ENCODE measurements around the gene CACNA1I.

CACNA1I gene

GRCh38 chr22:39592081-39593065 lies 21.8 kb downstream of the CACNA1I start:
- DNase-seq (ENCODE audit: low read depth): peak; percentile 76
- no peak overlapping the region for H3K4me3 ChIP-seq (ENCODE audit: low read length)

GRCh38 chr22:39593066-39593930 lies 22.7 kb downstream of the CACNA1I start:
- no peak overlapping the region for H3K4me3 ChIP-seq (ENCODE audit: low read length)
- no peak for DNase-seq (ENCODE audit: low read depth)
- TF ChIP-seq CTCF (conservative IDR thresholded peaks at IDR 0.05; ENCODE audit: low read depth, low read length): no peak

More at GRCh38 chr22:39592081-39593065, 21.8 kb downstream of the CACNA1I start:
- no peak for TF ChIP-seq CTCF (conservative IDR thresholded peaks at IDR 0.05; ENCODE audit: low read depth, low read length)

- no peak overlapping the region for H3K4me3 ChIP-seq (ENCODE audit: low read length)
- DNase-seq (ENCODE audit: low read depth): no peak
- no peak for TF ChIP-seq CTCF (conservative IDR thresholded peaks at IDR 0.05; ENCODE audit: low read depth, low read length)
These were observed 23.4 kb downstream of the CACNA1I start for GRCh38 chr22:39593931-39594285.

GRCh38 chr22:39594411-39594810 lies 23.9 kb downstream of the CACNA1I start:
- DNase-seq (ENCODE audit: low read depth): no peak
- no peak overlapping the region for H3K4me3 ChIP-seq (ENCODE audit: low read length)
- TF ChIP-seq CTCF (conservative IDR thresholded peaks at IDR 0.05; ENCODE audit: low read depth, low read length): no peak

GRCh38 chr22:39595622-39596172 lies 25.1 kb downstream of the CACNA1I start:
- DNase-seq (ENCODE audit: low read depth): no peak
- no peak overlapping the region for H3K4me3 ChIP-seq (ENCODE audit: low read length)
- no peak for TF ChIP-seq CTCF (conservative IDR thresholded peaks at IDR 0.05; ENCODE audit: low read depth, low read length)

GRCh38 chr22:39596601-39597000 lies 26.0 kb downstream of the CACNA1I start:
- no peak for DNase-seq (ENCODE audit: low read depth)
- no peak overlapping the region for H3K4me3 ChIP-seq (ENCODE audit: low read length)
- TF ChIP-seq CTCF (conservative IDR thresholded peaks at IDR 0.05; ENCODE audit: low read depth, low read length): no peak

Data from retinal pigment epithelial cell (primary cell).